ENCODE results near the gene ARL15. TPM values are rescaled to one million over a fixed set of nuclear protein-coding genes. Genes with fewer than 3 reads are reported as not detected.

ARL15 gene
- total RNA-seq, 1 experiment from 2014 or later, result 0.50 TPM

GRCh38 chr5:54098267-54098666, 212.1 kb downstream of the ARL15 start:
- H3K27ac ChIP-seq, result no peak overlapping the region
- no peaks in the 10 kb centered on the region for H3K79me2 ChIP-seq (ENCODE audit: low read depth)
- ChIA-PET CTCF (no interaction called here), POLR2A (ENCODE audit: unreplicated experiment) (no interaction called here)
- no TSS peak for BruUV-seq (replicated peaks)
- no peak for DNase-seq
- TF ChIP-seq EZH2 (IDR thresholded peaks at IDR 0.05; ENCODE audit: low read depth), result no peak
- no peak for TF ChIP-seq CTCF (conservative IDR thresholded peaks at IDR 0.05)
- no peaks in the 10 kb centered on the region for H4K20me1 ChIP-seq (ENCODE audit: insufficient read depth)
- no peaks in the 10 kb centered on the region for H3K4me1 ChIP-seq (replicated peaks; ENCODE audit: insufficient read depth)
- H2AFZ ChIP-seq, result no peak overlapping the region
- H3K4me3 ChIP-seq, result no peak overlapping the region
- H3K9me2 ChIP-seq (ENCODE audit: insufficient read depth), result no peaks in the 10 kb centered on the region
- no peak overlapping the region for H3K4me2 ChIP-seq
- H3K9me3 ChIP-seq (ENCODE audit: insufficient read depth, low read depth), result no peaks in the 10 kb centered on the region
- no peaks in the 10 kb centered on the region for H3F3A ChIP-seq (ENCODE audit: insufficient read depth, low read depth)
- no peaks in the 10 kb centered on the region for H3K36me3 ChIP-seq (ENCODE audit: low read depth)
- intact Hi-C loops (cut with micrococcal nuclease; ENCODE audit: unreplicated experiment), result no loop called here
- no peaks in the 10 kb centered on the region for H3K27me3 ChIP-seq (ENCODE audit: insufficient read depth, low read depth)

- BruUV-seq (replicated peaks), result no TSS peak
- no peak overlapping the region for H3K4me2 ChIP-seq
- no peak for DNase-seq
- no peak overlapping the region for H3K27ac ChIP-seq
- ChIA-PET CTCF (no interaction called here), POLR2A (ENCODE audit: unreplicated experiment) (no interaction called here)
- H4K20me1 ChIP-seq (ENCODE audit: insufficient read depth), result no peaks in the 10 kb centered on the region
- no peak overlapping the region for H2AFZ ChIP-seq
- no peaks in the 10 kb centered on the region for H3K27me3 ChIP-seq (ENCODE audit: insufficient read depth, low read depth)
- H3K9me2 ChIP-seq (ENCODE audit: insufficient read depth), result no peaks in the 10 kb centered on the region
- no peaks in the 10 kb centered on the region for H3K79me2 ChIP-seq (ENCODE audit: low read depth)
- no peak overlapping the region for H3K4me3 ChIP-seq
- TF ChIP-seq EZH2 (IDR thresholded peaks at IDR 0.05; ENCODE audit: low read depth) (no peak), CTCF (conservative IDR thresholded peaks at IDR 0.05) (no peak)
- no peaks in the 10 kb centered on the region for H3K9me3 ChIP-seq (ENCODE audit: insufficient read depth, low read depth)
- no peaks in the 10 kb centered on the region for H3K36me3 ChIP-seq (ENCODE audit: low read depth)
- intact Hi-C loops (cut with micrococcal nuclease; ENCODE audit: unreplicated experiment), result no loop called here
- H3K4me1 ChIP-seq (replicated peaks; ENCODE audit: insufficient read depth), result no peaks in the 10 kb centered on the region
- H3F3A ChIP-seq (ENCODE audit: insufficient read depth, low read depth), result no peaks in the 10 kb centered on the region
Measured at GRCh38 chr5:54095969-54096368, 214.4 kb downstream of the ARL15 start.

DNA sequence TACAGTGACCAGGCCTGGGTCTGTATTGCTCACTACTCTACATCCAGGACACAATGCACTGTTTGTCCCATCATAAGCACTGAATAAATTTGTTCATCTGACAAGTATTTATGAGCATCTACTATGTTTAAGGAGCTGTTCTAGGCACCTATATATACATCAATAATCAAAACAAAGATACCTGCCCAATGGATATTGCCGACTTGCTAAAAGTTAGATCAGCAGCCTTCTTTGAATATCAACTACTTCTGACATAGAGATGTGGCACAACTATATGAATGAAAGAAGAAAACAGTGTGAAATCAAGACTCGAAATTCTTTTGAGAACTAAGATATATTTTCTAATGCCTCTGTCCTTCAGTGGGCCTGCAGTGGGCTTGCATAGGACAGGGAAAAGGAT, 215.7 kb downstream of the ARL15 start:
- TF ChIP-seq CTCF (conservative IDR thresholded peaks at IDR 0.05), result no peak
- TF ChIP-seq EZH2 (IDR thresholded peaks at IDR 0.05; ENCODE audit: low read depth), result no peak
- CTCF ChIA-PET, result no interaction called here

More for the DNA sequence above, 215.7 kb downstream of the ARL15 start:
- intact Hi-C loops (cut with micrococcal nuclease; ENCODE audit: unreplicated experiment), result no loop called here
- H3K9me3 ChIP-seq (ENCODE audit: insufficient read depth, low read depth), result no peaks in the 10 kb centered on the region
- no peaks in the 10 kb centered on the region for H3K27me3 ChIP-seq (ENCODE audit: insufficient read depth, low read depth)
- H2AFZ ChIP-seq, result no peak overlapping the region
- H3K79me2 ChIP-seq (ENCODE audit: low read depth), result no peaks in the 10 kb centered on the region
- no peaks in the 10 kb centered on the region for H3K36me3 ChIP-seq (ENCODE audit: low read depth)
- no peaks in the 10 kb centered on the region for H3K9me2 ChIP-seq (ENCODE audit: insufficient read depth)
- POLR2A ChIA-PET (ENCODE audit: unreplicated experiment), result no interaction called here
- H3K27ac ChIP-seq, result no peak overlapping the region
- H4K20me1 ChIP-seq (ENCODE audit: insufficient read depth), result no peaks in the 10 kb centered on the region
- BruUV-seq (replicated peaks), result no TSS peak
- DNase-seq, result no peak
- H3K4me2 ChIP-seq, result no peak overlapping the region
- no peaks in the 10 kb centered on the region for H3F3A ChIP-seq (ENCODE audit: insufficient read depth, low read depth)
- no peaks in the 10 kb centered on the region for H3K4me1 ChIP-seq (replicated peaks; ENCODE audit: insufficient read depth)
- H3K4me3 ChIP-seq, result no peak overlapping the region
